HS-5 (cell line): ENCODE measurements around the gene PRR23B.

Source experiments
- DNase-seq: peaks from one replicate; pipeline ENCODE4 v3.0.0-alpha.2; 2012; ENCODE audit warnings: low read depth

PRR23B gene

GRCh38 chr3:138974462-138974861, 46.3 kb downstream of the PRR23B start:
- peak; percentile 51 for DNase-seq

GRCh38 chr3:138972941-138973340, 47.8 kb downstream of the PRR23B start:
- DNase-seq: no peak

- DNase-seq: no peak
Measured at GRCh38 chr3:138971766-138972320, 48.9 kb downstream of the PRR23B start.
